CD4-positive, CD25-positive, alpha-beta regulatory T cell (primary cell): ENCODE results near the gene PPP3CA. TPM values are rescaled to one million over a fixed set of nuclear protein-coding genes. Genes with fewer than 3 reads are reported as not detected.
"Not testable (repeated sequence)": the region's sequence is repeated elsewhere in the genome, so short reads cannot be mapped to it uniquely, and the experiment has no call there.

Experiments
- ATAC-seq, 2 donors: fragments of 150-1000 bp; cut with Tn5 transposase; one replicate each; pipeline ENCODE4 v1.10.0; 2021; ENCODE audit warnings: low read depth in 2 of 2, moderate number of reproducible peaks in 2 of 2, moderate library complexity in 1 of 2
- DNase-seq, 3 donors: peaks; one replicate each; pipeline versions ENCODE4 v3.0.0 to v3.0.0-alpha.2; 2012 to 2022; ENCODE audit warnings: mixed read lengths in 1 of 3
- H3K27ac ChIP-seq: one replicate; pipeline ENCODE4 v1.7.0; 2013; ENCODE audit warnings: mild to moderate bottlenecking, low read length; ENCODE audit not compliant: insufficient read depth, poor library complexity, severe bottlenecking
- H3K27me3 ChIP-seq: one replicate; pipeline ENCODE4 v1.7.0; 2013; ENCODE audit warnings: low read length; ENCODE audit not compliant: control insufficient read depth, insufficient read depth
- H3K36me3 ChIP-seq: one replicate; pipeline ENCODE4 v1.7.0; 2013; ENCODE audit warnings: mild to moderate bottlenecking, low read length, moderate library complexity; ENCODE audit not compliant: control insufficient read depth, insufficient read depth
- H3K4me1 ChIP-seq: 2 replicates; pipeline ENCODE4 v1.7.0; 2013; ENCODE audit warnings: mild to moderate bottlenecking, low read length; ENCODE audit not compliant: insufficient read depth, control insufficient read depth, poor library complexity, severe bottlenecking
- H3K4me3 ChIP-seq: one replicate; pipeline ENCODE4 v1.7.0; 2013; ENCODE audit warnings: low read depth, mild to moderate bottlenecking, low read length, moderate library complexity
- H3K9me3 ChIP-seq, 2 experiments: 1 replicate in 1 of 2; 2 replicates in 1 of 2; pipeline ENCODE4 v1.7.0; 2013; ENCODE audit warnings: low read length in 2 of 2, mild to moderate bottlenecking in 1 of 2, moderate library complexity in 1 of 2; ENCODE audit not compliant: control insufficient read depth in 2 of 2
- H3K27ac Mint-ChIP-seq, 3 donors: one replicate each; pipeline ENCODE4 v1.8.0; 2020 to 2022; ENCODE audit warnings: mild to moderate bottlenecking in 3 of 3, mixed read lengths in 3 of 3, moderate library complexity in 2 of 3
- H3K27me3 Mint-ChIP-seq: one replicate; pipeline ENCODE4 v1.8.0; 2022; ENCODE audit warnings: mild to moderate bottlenecking, mixed read lengths
- H3K36me3 Mint-ChIP-seq: one replicate; pipeline ENCODE4 v1.8.0; 2020; ENCODE audit warnings: mixed read lengths
- H3K4me1 Mint-ChIP-seq, 4 donors: one replicate each; pipeline ENCODE4 v1.8.0; 2020 to 2022; ENCODE audit warnings: mixed read lengths in 4 of 4, mild to moderate bottlenecking in 1 of 4
- H3K4me3 Mint-ChIP-seq, 4 donors: one replicate each; pipeline ENCODE4 v1.8.0; 2020 to 2022; ENCODE audit warnings: mild to moderate bottlenecking in 4 of 4, mixed read lengths in 4 of 4, moderate library complexity in 3 of 4
- H3K9me3 Mint-ChIP-seq, 7 donors: one replicate each; pipeline ENCODE4 v1.8.0; 2020 to 2022; ENCODE audit warnings: mixed read lengths in 7 of 7, mild to moderate bottlenecking in 3 of 7, moderate library complexity in 2 of 7
- polyA plus RNA-seq, 4 donors: library from polyadenylated mRNA; unstranded; fragments of 300-500 nt; fragmentation: Illumina TruSeq; gene quantifications; one replicate each; pipeline ENCODE4 v1.2.3, GENCODE V29; 2021
- total RNA-seq: library from RNA; stranded (reverse); gene quantifications from one replicate; pipeline ENCODE4 v1.2.3, GENCODE V29; 2022

The PPP3CA gene
- total and polyA plus RNA-seq, 5 donors from 2014 or later = 5.2 to 31.1 (median 6.7) TPM

DNA sequence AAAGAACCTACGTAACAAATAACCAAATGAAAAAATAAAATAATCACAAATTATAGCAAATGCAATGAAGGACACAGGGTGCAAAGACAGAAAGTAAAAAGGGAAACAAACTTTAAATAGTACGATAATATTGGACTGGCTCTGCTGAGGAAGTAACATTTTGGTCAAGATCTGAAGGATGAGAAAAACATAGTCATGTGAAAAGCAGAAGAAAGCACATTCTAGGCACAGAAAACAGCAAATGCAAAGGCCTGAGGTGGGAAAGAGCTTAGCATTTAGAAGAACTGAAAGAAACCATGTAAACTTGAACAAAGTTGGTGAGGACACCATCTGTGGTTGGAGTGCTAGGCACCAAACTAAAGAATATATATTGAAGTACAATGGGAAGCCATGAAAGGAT lies 111.2 kb downstream of the PPP3CA start:
- no peaks in the 10 kb centered on the region for H3K27me3 Mint-ChIP-seq
- Histone ChIP-seq H3K27ac (no peak overlapping the region), H3K9me3 (no peaks in the 10 kb centered on the region), H3K36me3 (no peaks in the 10 kb centered on the region), H3K4me1 (no peaks in the 10 kb centered on the region), H3K4me3 (no peak overlapping the region), H3K27me3 (no peaks in the 10 kb centered on the region)
- no peak overlapping the region for H3K4me3 Mint-ChIP-seq
- H3K36me3 Mint-ChIP-seq = peaks cover 2% of the 10 kb centered on the region
- DNase-seq = no peak
- no peaks in the 10 kb centered on the region for H3K9me3 Mint-ChIP-seq
- no peak overlapping the region for H3K27ac Mint-ChIP-seq
- peaks cover 11 to 47% (median 23%) of the 10 kb centered on the region in 4 donors for H3K4me1 Mint-ChIP-seq
- no peak for ATAC-seq

- H3K4me1 ChIP-seq, H3K9me3 ChIP-seq, H3K36me3 Mint-ChIP-seq, H3K27ac ChIP-seq, H3K9me3 Mint-ChIP-seq, DNase-seq, H3K27ac Mint-ChIP-seq, H3K27me3 ChIP-seq, H3K27me3 Mint-ChIP-seq, ATAC-seq, H3K36me3 ChIP-seq, H3K4me3 Mint-ChIP-seq, H3K4me3 ChIP-seq: not testable (repeated sequence)
- H3K4me1 Mint-ChIP-seq = peaks cover 4 to 50% (median 28%) of the 10 kb centered on the region in 4 donors
Observed at GRCh38 chr4:101234141-101234540, 113.2 kb downstream of the PPP3CA start.

- no peak overlapping the region for H3K27ac Mint-ChIP-seq
- peaks cover 7% of the 10 kb centered on the region for H3K36me3 Mint-ChIP-seq
- H3K4me1 Mint-ChIP-seq = peaks cover 0 to 41% (median 24%) of the 10 kb centered on the region in 4 donors
- no peak overlapping the region for H3K4me3 ChIP-seq
- peaks cover 2% of the 10 kb centered on the region for H3K36me3 ChIP-seq
- no peaks in the 10 kb centered on the region for H3K27me3 Mint-ChIP-seq
- no peaks in the 10 kb centered on the region for H3K27me3 ChIP-seq
- DNase-seq = no peak
- peaks cover 0 to 3% (median 0%) of the 10 kb centered on the region in 7 donors for H3K9me3 Mint-ChIP-seq
- no peak overlapping the region for H3K4me3 Mint-ChIP-seq
- H3K4me1 ChIP-seq = peaks cover 4% of the 10 kb centered on the region
- no peak for ATAC-seq
- H3K9me3 ChIP-seq = peaks cover 0 to 3% of the 10 kb centered on the region in 2 experiments
- H3K27ac ChIP-seq = no peak overlapping the region
Observed at GRCh38 chr4:101232074-101232776, 115.1 kb downstream of the PPP3CA start.

GRCh38 chr4:101230801-101231426 lies 116.4 kb downstream of the PPP3CA start:
- no peak for ATAC-seq
- Histone ChIP-seq H3K36me3 (peaks cover 2% of the 10 kb centered on the region), H3K4me3 (no peak overlapping the region), H3K4me1 (peaks cover 4% of the 10 kb centered on the region), H3K27me3 (no peaks in the 10 kb centered on the region), H3K9me3 (peaks cover 0 to 3% of the 10 kb centered on the region in 2 experiments), H3K27ac (no peak overlapping the region)
- Mint-ChIP-seq H3K27ac (peak overlapping the region in 1 of 3 donors; percentile 87), H3K4me1 (peaks cover 8 to 42% (median 23%) of the 10 kb centered on the region in 4 donors), H3K4me3 (no peak overlapping the region), H3K27me3 (no peaks in the 10 kb centered on the region), H3K36me3 (peaks cover 7% of the 10 kb centered on the region), H3K9me3 (peaks cover 0 to 3% (median 0%) of the 10 kb centered on the region in 7 donors)
- no peak for DNase-seq

DNA sequence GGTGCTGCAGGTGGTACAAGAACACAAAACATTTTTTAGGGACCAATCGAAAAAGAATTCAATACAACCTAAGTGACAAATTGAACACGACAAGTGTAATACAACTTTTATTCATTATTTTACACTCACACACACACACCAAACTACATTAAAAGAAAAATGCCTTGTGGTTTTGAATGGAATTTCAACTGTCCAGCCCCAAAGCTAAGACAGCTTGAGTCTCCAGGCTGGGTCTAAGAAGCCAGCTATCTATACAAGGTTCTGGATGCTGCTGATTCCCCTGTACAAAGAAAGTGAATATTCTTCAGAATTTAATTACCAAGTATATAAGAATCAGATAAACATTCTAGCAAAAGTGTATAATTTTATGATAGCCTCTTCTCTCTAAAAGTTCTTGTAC lies 118.2 kb downstream of the PPP3CA start:
- Histone ChIP-seq H3K36me3 (peaks cover 2% of the 10 kb centered on the region), H3K27me3 (no peaks in the 10 kb centered on the region), H3K4me3 (no peak overlapping the region), H3K27ac (no peak overlapping the region), H3K4me1 (peaks cover 4% of the 10 kb centered on the region), H3K9me3 (peaks cover 0 to 3% of the 10 kb centered on the region in 2 experiments)
- DNase-seq (no peak), ATAC-seq (no peak)
- peaks cover 0 to 3% (median 0%) of the 10 kb centered on the region in 7 donors for H3K9me3 Mint-ChIP-seq
- H3K27ac Mint-ChIP-seq = no peak overlapping the region
- H3K4me3 Mint-ChIP-seq = no peak overlapping the region
- peaks cover 12 to 48% (median 28%) of the 10 kb centered on the region in 4 donors for H3K4me1 Mint-ChIP-seq
- H3K27me3 Mint-ChIP-seq = no peaks in the 10 kb centered on the region
- peaks cover 7% of the 10 kb centered on the region for H3K36me3 Mint-ChIP-seq

DNA sequence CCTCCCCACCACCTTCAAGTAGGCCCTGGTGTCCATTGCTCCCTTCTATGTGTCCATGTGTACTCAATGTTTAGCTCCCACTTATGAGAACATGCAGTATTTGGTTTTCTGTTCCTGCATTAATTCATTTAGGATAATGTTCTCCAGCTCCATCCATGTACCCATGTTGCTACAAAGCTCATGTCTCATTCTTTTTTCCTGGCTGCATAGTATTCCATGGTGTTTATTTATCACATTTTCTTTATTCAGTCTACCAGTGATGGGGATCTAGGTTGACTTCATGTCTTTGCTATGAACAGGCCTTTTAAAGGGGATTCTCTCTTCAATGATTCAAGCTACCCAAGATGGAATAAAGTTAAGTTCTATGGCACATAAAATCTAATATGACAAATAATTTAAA lies 119.6 kb downstream of the PPP3CA start:
- Mint-ChIP-seq H3K4me3 (no peak overlapping the region), H3K27ac (peak overlapping the region in 1 of 3 donors; percentile 39), H3K4me1 (peaks cover 24 to 48% (median 38%) of the 10 kb centered on the region in 4 donors), H3K9me3 (peaks cover 0 to 3% (median 0%) of the 10 kb centered on the region in 7 donors), H3K27me3 (no peaks in the 10 kb centered on the region), H3K36me3 (peaks cover 7% of the 10 kb centered on the region)
- DNase-seq (no peak), ATAC-seq (no peak)
- no peaks in the 10 kb centered on the region for H3K27me3 ChIP-seq
- H3K27ac ChIP-seq = no peak overlapping the region
- peaks cover 0 to 3% of the 10 kb centered on the region in 2 experiments for H3K9me3 ChIP-seq
- peaks cover 4% of the 10 kb centered on the region for H3K4me1 ChIP-seq
- H3K4me3 ChIP-seq = no peak overlapping the region
- peaks cover 2% of the 10 kb centered on the region for H3K36me3 ChIP-seq

DNA sequence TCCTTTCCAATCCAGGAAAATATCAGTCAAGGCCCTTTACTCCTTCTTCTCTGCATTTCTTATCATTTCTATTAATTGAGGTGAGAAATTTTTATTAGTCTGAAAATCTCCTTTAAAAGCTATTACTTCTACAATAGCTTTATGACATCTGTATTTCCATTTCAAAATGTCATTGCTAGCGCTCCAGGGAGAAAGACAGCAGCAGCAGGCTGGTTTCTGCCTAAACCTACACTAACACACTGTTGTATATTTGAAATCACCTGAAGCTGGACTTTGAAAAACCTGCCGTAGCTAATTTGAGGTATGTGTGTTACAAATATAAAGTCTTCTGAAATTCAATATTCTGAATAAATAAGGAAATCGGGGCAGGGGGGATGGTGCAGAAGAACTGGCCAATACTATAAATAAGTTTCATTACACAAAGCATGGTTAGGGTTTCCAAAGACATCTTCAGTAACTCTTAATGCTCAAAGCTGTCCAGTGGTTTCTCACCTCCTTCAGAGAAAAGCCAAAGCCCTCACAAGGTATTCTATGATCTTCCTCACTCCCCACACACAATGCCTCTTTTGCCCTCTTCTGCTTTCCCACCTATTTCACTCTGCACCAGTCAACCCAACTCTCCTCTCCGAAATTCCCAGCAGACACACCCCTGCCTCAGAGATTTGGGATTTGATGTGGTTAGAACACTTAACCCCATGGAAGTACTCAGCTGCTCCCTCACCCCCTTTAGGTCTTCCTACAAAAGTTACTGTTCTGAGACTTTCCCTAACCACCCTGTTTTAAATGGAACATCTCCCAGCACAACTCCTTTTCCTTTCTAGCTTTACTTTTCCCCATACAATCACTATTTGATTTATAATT lies 122.7 kb downstream of the PPP3CA start:
- Histone ChIP-seq H3K36me3 (peaks cover 2% of the 10 kb centered on the region), H3K9me3 (peaks cover 0 to 3% of the 10 kb centered on the region in 2 experiments), H3K27me3 (no peaks in the 10 kb centered on the region), H3K27ac (no peak overlapping the region), H3K4me3 (no peak overlapping the region), H3K4me1 (peaks cover 2% of the 10 kb centered on the region)
- H3K27ac Mint-ChIP-seq = no peak overlapping the region
- ATAC-seq (no peak), DNase-seq (no peak)
- no peaks in the 10 kb centered on the region for H3K27me3 Mint-ChIP-seq
- peaks cover 3% of the 10 kb centered on the region for H3K36me3 Mint-ChIP-seq
- peaks cover 0 to 3% (median 0%) of the 10 kb centered on the region in 7 donors for H3K9me3 Mint-ChIP-seq
- peaks cover 26 to 35% (median 31%) of the 10 kb centered on the region in 4 donors for H3K4me1 Mint-ChIP-seq
- no peak overlapping the region for H3K4me3 Mint-ChIP-seq
